Thyroid gland (tissue), 4 donors: ENCODE results near the gene LRRC8A.

ENCODE experiments used
- POLR2A ChIP-seq, 2 donors: fragments of 450-650 bp; IDR thresholded peaks; one replicate each; pipeline ENCODE4 v1.6.1; 2017; ENCODE audit warnings: antibody characterized with exemption in 2 of 2, mild to moderate bottlenecking in 2 of 2, moderate library complexity in 1 of 2
- TF ChIP-seq, protein P1 (sequence below), 6 experiments: fragments of 200-600 bp in 3 of 6; fragments of 450-650 bp in 3 of 6; sonication (generic) in 3 of 6; IDR thresholded peaks; one replicate each; pipeline ENCODE4 v1.5.1; 2016 to 2019; ENCODE audit warnings: antibody characterized with exemption in 6 of 6, mild to moderate bottlenecking in 2 of 6, inconsistent platforms in 1 of 6, moderate library complexity in 1 of 6

DNA sequence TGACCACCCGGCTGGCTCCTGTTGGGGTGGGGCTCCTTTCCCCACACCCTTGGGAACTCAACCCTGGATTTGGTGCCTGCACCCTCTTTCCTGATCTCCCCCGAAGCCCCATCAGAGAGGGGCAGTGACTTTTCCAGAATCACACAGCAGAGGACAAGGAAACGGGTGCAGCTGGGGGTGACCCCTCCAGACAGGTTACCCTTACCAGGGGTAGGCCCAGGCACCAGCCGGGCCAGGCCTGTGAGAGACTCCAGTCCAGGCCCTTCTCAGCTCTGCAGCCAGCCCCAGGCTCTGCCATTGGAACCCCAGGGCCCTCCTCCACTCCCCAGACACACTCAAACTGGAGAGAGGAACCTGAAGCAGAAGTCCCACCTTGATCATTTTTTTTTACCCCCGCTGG, 19.9 kb downstream of the LRRC8A start:
- TF ChIP-seq, protein P1, sequence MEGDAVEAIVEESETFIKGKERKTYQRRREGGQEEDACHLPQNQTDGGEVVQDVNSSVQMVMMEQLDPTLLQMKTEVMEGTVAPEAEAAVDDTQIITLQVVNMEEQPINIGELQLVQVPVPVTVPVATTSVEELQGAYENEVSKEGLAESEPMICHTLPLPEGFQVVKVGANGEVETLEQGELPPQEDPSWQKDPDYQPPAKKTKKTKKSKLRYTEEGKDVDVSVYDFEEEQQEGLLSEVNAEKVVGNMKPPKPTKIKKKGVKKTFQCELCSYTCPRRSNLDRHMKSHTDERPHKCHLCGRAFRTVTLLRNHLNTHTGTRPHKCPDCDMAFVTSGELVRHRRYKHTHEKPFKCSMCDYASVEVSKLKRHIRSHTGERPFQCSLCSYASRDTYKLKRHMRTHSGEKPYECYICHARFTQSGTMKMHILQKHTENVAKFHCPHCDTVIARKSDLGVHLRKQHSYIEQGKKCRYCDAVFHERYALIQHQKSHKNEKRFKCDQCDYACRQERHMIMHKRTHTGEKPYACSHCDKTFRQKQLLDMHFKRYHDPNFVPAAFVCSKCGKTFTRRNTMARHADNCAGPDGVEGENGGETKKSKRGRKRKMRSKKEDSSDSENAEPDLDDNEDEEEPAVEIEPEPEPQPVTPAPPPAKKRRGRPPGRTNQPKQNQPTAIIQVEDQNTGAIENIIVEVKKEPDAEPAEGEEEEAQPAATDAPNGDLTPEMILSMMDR (IDR thresholded peaks at IDR 0.05) = no peak
- no peak for TF ChIP-seq POLR2A (IDR thresholded peaks at IDR 0.05)
